A549 (cell line): Measurements from ENCODE around the gene GRID2. TPM values are rescaled to one million over a fixed set of nuclear protein-coding genes. Genes with fewer than 3 reads are reported as not detected.

Source experiments
- ATAC-seq, 2 experiments: fragments of 200-7000 bp in 1 of 2; fragments of >200 bp in 1 of 2; cut with Nextera tagmentation in 1 of 2; cut with Tn5 transposase in 1 of 2; 3 replicates each; pipeline versions ENCODE4 v1.8.0 to v1.9.1; 2018 to 2020; ENCODE audit warnings: mild to moderate bottlenecking in 1 of 2, moderate library complexity in 1 of 2
- CTCF ChIA-PET: fragments of 300-600 bp; sonication (Branson Sonifier 250); formaldehyde crosslinking; extraction: SDS; loops from one replicate; lab custom pipeline; 2021; ENCODE audit warnings: antibody characterized with exemption, inconsistent platforms; lab: Yijun Ruan, JAX
- POLR2A ChIA-PET: fragments of 350-600 bp; formaldehyde crosslinking; extraction: SDS; loops from one replicate; lab custom pipeline; 2021; ENCODE audit warnings: antibody characterized with exemption, inconsistent platforms; lab: Yijun Ruan, JAX
- DNase-seq, 2 experiments: peaks; one replicate each; pipeline versions ENCODE4 v3.0.0 to v3.0.0-alpha.2; 2011 to 2016; ENCODE audit warnings: low read depth in 1 of 2, low spot score in 1 of 2
- FAIRE-seq: peaks from 2 replicates; lab custom pipeline; 2011; peaks lifted over from hg19 to GRCh38; lab: Jason Lieb, UNC
- H3K27ac ChIP-seq, 2 experiments: fragments of >200 bp; sonication (Bioruptor Twin); formaldehyde crosslinking; 3 replicates each; pipeline ENCODE4 v1.5.1; 2016 to 2017
- H3K4me1 ChIP-seq: fragments of >200 bp; sonication (Bioruptor Twin); formaldehyde crosslinking; 3 replicates; pipeline ENCODE4 v1.6.1; 2016
- H3K4me2 ChIP-seq: fragments of >200 bp; sonication (Bioruptor Twin); formaldehyde crosslinking; 3 replicates; pipeline ENCODE4 v1.6.1; 2016
- H3K4me3 ChIP-seq: fragments of >200 bp; sonication (Bioruptor Twin); formaldehyde crosslinking; 3 replicates; pipeline ENCODE4 v1.5.1; 2016
- H3K9me3 ChIP-seq: fragments of >200 bp; sonication (Bioruptor Twin); formaldehyde crosslinking; 3 replicates; pipeline ENCODE4 v1.6.1; 2016
- ESRRA ChIP-seq: fragments of 150-350 bp; IDR thresholded peaks from 2 replicates; pipeline ENCODE4 v1.6.1; 2014; ENCODE audit warnings: mild to moderate bottlenecking, low read length, borderline replicate concordance
- FOSL2 ChIP-seq, 2 experiments: fragments of 450-650 bp in 1 of 2; fragments of >200 bp in 1 of 2; sonication (Bioruptor Twin) in 1 of 2; formaldehyde crosslinking; IDR thresholded peaks; 2 replicates each; pipeline versions ENCODE4 v1.5.0 to v1.6.1; 2016 to 2020; ENCODE audit warnings: mild to moderate bottlenecking in 1 of 2, moderate library complexity in 1 of 2
- GATA3 ChIP-seq: IDR thresholded peaks from 2 replicates; pipeline ENCODE4 v1.6.1; 2012; ENCODE audit warnings: borderline replicate concordance
- HDAC2 ChIP-seq: fragments of 200-600 bp; sonication (generic); IDR thresholded peaks from 2 replicates; pipeline ENCODE4 v1.6.1; 2016
- HEYL ChIP-seq: fragments of 250-450 bp; sonication (Bioruptor Pico); IDR thresholded peaks from 2 replicates; pipeline ENCODE4 v1.8.0; 2021; ENCODE audit warnings: mild to moderate bottlenecking, moderate library complexity
- JUNB ChIP-seq: fragments of >200 bp; sonication (Bioruptor Twin); formaldehyde crosslinking; IDR thresholded peaks from 2 replicates; pipeline ENCODE4 v1.6.1; 2016
- KDM1A ChIP-seq: fragments of 200-600 bp; sonication (generic); IDR thresholded peaks from 2 replicates; pipeline ENCODE4 v1.6.1; 2016; ENCODE audit warnings: low read depth, mild to moderate bottlenecking
- KDM5A ChIP-seq: fragments of 200-600 bp; sonication (generic); IDR thresholded peaks from 2 replicates; pipeline ENCODE4 v1.6.1; 2016; ENCODE audit warnings: antibody characterized with exemption, mild to moderate bottlenecking
- NPAS2 ChIP-seq: fragments of 250-450 bp; sonication (Bioruptor Pico); IDR thresholded peaks from 2 replicates; pipeline ENCODE4 v1.8.0; 2022; ENCODE audit warnings: mild to moderate bottlenecking, moderate library complexity, borderline replicate concordance
- PBX3 ChIP-seq: IDR thresholded peaks from 2 replicates; pipeline ENCODE4 v1.6.1; 2012
- POLR2A ChIP-seq: IDR thresholded peaks from 2 replicates; pipeline ENCODE4 v1.6.1; 2012; ENCODE audit warnings: mild to moderate bottlenecking, low read length
- RAD21 ChIP-seq, 2 experiments: fragments of >200 bp in 1 of 2; sonication (Bioruptor Twin) in 1 of 2; formaldehyde crosslinking in 1 of 2; IDR thresholded peaks in 1 of 2; conservative IDR thresholded peaks in 1 of 2; 2 replicates in 1 of 2; 3 replicates in 1 of 2; pipeline ENCODE4 v1.6.1; 2012 to 2018; ENCODE audit warnings: inconsistent platforms in 1 of 2
- RARB ChIP-seq: fragments of 250-450 bp; sonication (Bioruptor Pico); IDR thresholded peaks from 2 replicates; pipeline ENCODE4 v1.8.0; 2021; ENCODE audit warnings: mild to moderate bottlenecking, moderate library complexity
- RFX5 ChIP-seq: fragments of 450-650 bp; IDR thresholded peaks from 2 replicates; pipeline ENCODE4 v1.7.1; 2014; ENCODE audit warnings: antibody characterized with exemption, mild to moderate bottlenecking, moderate library complexity
- USF2 ChIP-seq: fragments of 450-650 bp; IDR thresholded peaks from 2 replicates; pipeline ENCODE4 v1.6.1; 2014; ENCODE audit warnings: antibody characterized with exemption
- ZNF302 ChIP-seq: fragments of 250-450 bp; sonication (Bioruptor Pico); IDR thresholded peaks from 2 replicates; pipeline ENCODE4 v1.9.0; 2021; ENCODE audit warnings: inconsistent platforms, mild to moderate bottlenecking, moderate library complexity
- ZSCAN20 ChIP-seq: fragments of 250-450 bp; sonication (Bioruptor Pico); IDR thresholded peaks from 2 replicates; pipeline ENCODE4 v1.8.0; 2022; ENCODE audit warnings: mild to moderate bottlenecking, moderate library complexity
- WGBS: methylation state at CpG from one replicate; pipeline ENCODE4 v1.1.6; 2017; ENCODE audit errors: missing lambda C conversion rate; 5-methylcytosine and 5-hydroxymethylcytosine counted together
- polyA plus RNA-seq, 4 experiments: library from polyadenylated mRNA; depleted of rRNA in 3 of 4; stranded (reverse); fragments of >200 nt; fragmentation: RNase III in 1 of 4; extraction: RNeasy Plus Mini Kit Qiagen cat#74134 plus additional on column Dnase treatment in 1 of 4; gene quantifications; 2 replicates in 3 of 4; 3 replicates in 1 of 4; pipeline ENCODE4 v1.2.3, GENCODE V29; 2011 to 2017
- TF ChIP-seq, protein P1 (sequence below): IDR thresholded peaks from 2 replicates; pipeline ENCODE4 v1.6.1; 2012
- TF ChIP-seq, protein P2 (sequence below): IDR thresholded peaks from 2 replicates; pipeline ENCODE4 v1.6.1; 2012; ENCODE audit warnings: low read depth, borderline replicate concordance
- TF ChIP-seq, protein P3 (sequence below): fragments of 250-450 bp; sonication (Bioruptor Pico); IDR thresholded peaks from 2 replicates; pipeline ENCODE4 v1.5.0; 2021; ENCODE audit warnings: mild to moderate bottlenecking, moderate library complexity, borderline replicate concordance

The GRID2 gene
- polyA plus RNA-seq, 2 of the 4 experiments (the other 2 are of a cell fraction) = not detected

GRCh38 chr4:92872604-92873003 is 568.8 kb downstream of the GRID2 start:
- DNase-seq = no peak
- H3K4me2 ChIP-seq = no peak overlapping the region
- WGBS = 90% methylated on average over 1 of the region's 1 CpG
- H3K27ac ChIP-seq = no peak overlapping the region
- ChIA-PET POLR2A (no interaction called here), CTCF (no interaction called here)
- ATAC-seq = no peak
- H3K4me3 ChIP-seq = no peak overlapping the region
- FAIRE-seq = no peak
- no peaks in the 10 kb centered on the region for H3K4me1 ChIP-seq
- no peaks in the 10 kb centered on the region for H3K9me3 ChIP-seq
- TF ChIP-seq RARB (CRISPR knock-in tag) (no peak), ZSCAN20 (no peak), GATA3 (no peak), USF2 (no peak), ESRRA (no peak), JUNB (no peak), POLR2A (no peak), HDAC2 (no peak), RAD21 (conservative IDR thresholded peaks at IDR 0.05 in 1 of 2, IDR thresholded peaks at IDR 0.05 in 1 of 2) (no peak), NPAS2 (CRISPR knock-in tag) (no peak), PBX3 (no peak)
- TF ChIP-seq, protein P1, sequence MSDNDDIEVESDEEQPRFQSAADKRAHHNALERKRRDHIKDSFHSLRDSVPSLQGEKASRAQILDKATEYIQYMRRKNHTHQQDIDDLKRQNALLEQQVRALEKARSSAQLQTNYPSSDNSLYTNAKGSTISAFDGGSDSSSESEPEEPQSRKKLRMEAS = no peak

DNA sequence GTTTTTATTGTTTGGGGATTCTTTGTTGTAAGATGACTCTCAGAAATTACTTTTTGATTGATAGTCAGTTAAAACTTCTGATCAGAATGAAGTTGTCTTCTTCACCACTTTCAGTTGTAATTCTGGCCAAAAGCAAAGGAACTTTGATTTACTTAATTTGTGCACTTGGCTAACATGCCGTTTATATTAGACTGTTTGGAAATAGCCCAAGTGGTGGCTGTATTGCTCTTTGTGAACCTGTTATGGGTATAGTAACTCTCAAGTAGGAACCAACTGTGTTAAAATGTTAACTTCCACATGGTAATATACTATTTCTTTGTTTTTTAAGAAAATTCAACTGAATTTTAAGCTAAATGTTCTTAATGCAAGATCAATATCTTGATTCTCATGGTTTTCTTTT is 581.9 kb downstream of the GRID2 start:
- DNase-seq = no peak
- Histone ChIP-seq H3K4me2 (no peak overlapping the region), H3K4me1 (no peaks in the 10 kb centered on the region), H3K9me3 (no peaks in the 10 kb centered on the region), H3K4me3 (no peak overlapping the region), H3K27ac (no peak overlapping the region)
- WGBS = 59% methylated on average over 1 of the region's 1 CpG
- POLR2A ChIA-PET = no interaction called here
- no peak for FAIRE-seq
- CTCF ChIA-PET = no interaction called here
- no peak for TF ChIP-seq FOSL2 (IDR thresholded peaks at IDR 0.05)
- no peak for TF ChIP-seq FOSL2 (CRISPR knock-in tag; IDR thresholded peaks at IDR 0.05)
- TF ChIP-seq KDM1A = no peak
- no peak for TF ChIP-seq HEYL (CRISPR knock-in tag)
- TF ChIP-seq, protein P2, sequence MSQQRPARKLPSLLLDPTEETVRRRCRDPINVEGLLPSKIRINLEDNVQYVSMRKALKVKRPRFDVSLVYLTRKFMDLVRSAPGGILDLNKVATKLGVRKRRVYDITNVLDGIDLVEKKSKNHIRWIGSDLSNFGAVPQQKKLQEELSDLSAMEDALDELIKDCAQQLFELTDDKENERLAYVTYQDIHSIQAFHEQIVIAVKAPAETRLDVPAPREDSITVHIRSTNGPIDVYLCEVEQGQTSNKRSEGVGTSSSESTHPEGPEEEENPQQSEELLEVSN = no peak
- ATAC-seq = no peak

DNA sequence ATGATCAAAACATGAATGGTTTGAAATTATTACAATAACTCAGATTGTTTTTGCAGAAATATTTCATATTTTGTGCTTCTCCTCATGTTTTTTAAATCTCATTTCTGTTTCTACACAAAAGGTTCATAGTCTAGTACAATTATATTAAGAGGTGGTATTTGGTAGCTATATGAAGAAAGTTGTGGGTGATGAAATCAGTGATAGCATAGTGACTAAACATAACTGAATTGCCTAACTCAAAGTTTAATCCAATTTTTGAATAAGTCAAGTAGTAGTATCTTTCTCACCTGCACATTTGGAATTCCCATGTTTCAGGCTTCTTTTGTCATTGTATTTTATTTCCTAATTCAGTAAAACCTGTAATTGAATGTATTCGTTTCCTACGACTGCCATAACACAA is 648.7 kb downstream of the GRID2 start:
- DNase-seq = no peak
- no peak overlapping the region for H3K27ac ChIP-seq
- CTCF ChIA-PET = no interaction called here

More for the DNA sequence above, 648.7 kb downstream of the GRID2 start:
- 48% methylated on average over 2 of the region's 2 CpGs for WGBS
- ATAC-seq (no peak), FAIRE-seq (no peak)
- no peaks in the 10 kb centered on the region for H3K9me3 ChIP-seq
- no peak overlapping the region for H3K4me3 ChIP-seq
- H3K4me2 ChIP-seq = no peak overlapping the region
- no peaks in the 10 kb centered on the region for H3K4me1 ChIP-seq
- POLR2A ChIA-PET = no interaction called here
- no peak for TF ChIP-seq ZNF302 (CRISPR knock-in tag)
- TF ChIP-seq, protein P3, sequence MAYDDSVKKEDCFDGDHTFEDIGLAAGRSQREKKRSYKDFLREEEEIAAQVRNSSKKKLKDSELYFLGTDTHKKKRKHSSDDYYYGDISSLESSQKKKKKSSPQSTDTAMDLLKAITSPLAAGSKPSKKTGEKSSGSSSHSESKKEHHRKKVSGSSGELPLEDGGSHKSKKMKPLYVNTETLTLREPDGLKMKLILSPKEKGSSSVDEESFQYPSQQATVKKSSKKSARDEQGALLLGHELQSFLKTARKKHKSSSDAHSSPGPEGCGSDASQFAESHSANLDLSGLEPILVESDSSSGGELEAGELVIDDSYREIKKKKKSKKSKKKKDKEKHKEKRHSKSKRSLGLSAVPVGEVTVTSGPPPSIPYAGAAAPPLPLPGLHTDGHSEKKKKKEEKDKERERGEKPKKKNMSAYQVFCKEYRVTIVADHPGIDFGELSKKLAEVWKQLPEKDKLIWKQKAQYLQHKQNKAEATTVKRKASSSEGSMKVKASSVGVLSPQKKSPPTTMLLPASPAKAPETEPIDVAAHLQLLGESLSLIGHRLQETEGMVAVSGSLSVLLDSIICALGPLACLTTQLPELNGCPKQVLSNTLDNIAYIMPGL (CRISPR knock-in tag) = no peak
- TF ChIP-seq, protein P2 = no peak
- no peak for TF ChIP-seq KDM5A
- TF ChIP-seq NPAS2 (CRISPR knock-in tag) = no peak
- TF ChIP-seq RFX5 = no peak
